IMR-90 (cell line): ENCODE measurements around the gene RNF111. TPM values are rescaled to one million over a fixed set of nuclear protein-coding genes. Genes with fewer than 3 reads are reported as not detected.

Experiments used
- ATAC-seq: fragments of 200-7000 bp; cut with Tn5 transposase; 2 replicates; pipeline ENCODE4 v1.9.1; 2020; ENCODE audit warnings: low read depth, mild to moderate bottlenecking, moderate library complexity
- BruUV-seq: library from RNA; stranded (reverse); fragments of 400-500 nt; replicated peaks from 2 replicates; lab custom pipeline; 2021; lab: Mats Ljungman, UMichigan
- CTCF ChIA-PET: fragments of 300-600 bp; formaldehyde crosslinking; extraction: SDS; loops from one replicate; lab custom pipeline; 2021; ENCODE audit warnings: antibody characterized with exemption; lab: Yijun Ruan, JAX
- POLR2A ChIA-PET: fragments of 300-600 bp; sonication (Branson Sonifier 250); formaldehyde crosslinking; loops from one replicate; lab custom pipeline; 2022; ENCODE audit warnings: antibody characterized with exemption; ENCODE audit not compliant: unreplicated experiment; lab: Charles Lee
- DNase-seq: peaks from one replicate; pipeline ENCODE4 v3.0.0; 2013
- H2AFZ ChIP-seq: replicated peaks from 2 replicates; pipeline ENCODE3; 2013; ENCODE audit warnings: low read length, mild to moderate bottlenecking; ENCODE audit not compliant: poor library complexity
- H2AK5ac ChIP-seq: 2 replicates; pipeline ENCODE4 v1.6.1; 2013; ENCODE audit warnings: low read depth, low read length, inconsistent platforms
- H2AK9ac ChIP-seq: replicated peaks from 2 replicates; pipeline ENCODE3; 2013; ENCODE audit warnings: mild to moderate bottlenecking, low read depth, low read length, moderate library complexity; ENCODE audit not compliant: poor library complexity
- H2BK120ac ChIP-seq: 2 replicates; pipeline ENCODE4 v1.6.1; 2013; ENCODE audit warnings: low read depth, low read length, inconsistent platforms
- H2BK15ac ChIP-seq: 3 replicates; pipeline ENCODE4 v1.6.1; 2013; ENCODE audit warnings: low read depth, low read length, inconsistent platforms
- H2BK20ac ChIP-seq: 2 replicates; pipeline ENCODE4 v1.6.1; 2013; ENCODE audit warnings: low read depth, mild to moderate bottlenecking, inconsistent platforms, low read length, moderate library complexity
- H2BK5ac ChIP-seq: 2 replicates; pipeline ENCODE4 v1.6.1; 2013; ENCODE audit warnings: mild to moderate bottlenecking, low read depth, low read length, inconsistent platforms; ENCODE audit not compliant: poor library complexity, severe bottlenecking
- H3K14ac ChIP-seq: replicated peaks from 2 replicates; pipeline ENCODE4 v1.6.1; 2013; ENCODE audit warnings: low read depth, low read length, inconsistent platforms
- H3K18ac ChIP-seq: 2 replicates; pipeline ENCODE4 v1.6.1; 2013; ENCODE audit warnings: low read depth, low read length, control low read depth
- H3K23ac ChIP-seq: 2 replicates; pipeline ENCODE4 v1.6.1; 2013; ENCODE audit warnings: low read depth, low read length, inconsistent platforms
- H3K27ac ChIP-seq: 2 replicates; pipeline ENCODE4 v1.5.1; 2013; ENCODE audit warnings: mild to moderate bottlenecking, control low read depth, low read length; ENCODE audit not compliant: insufficient read depth
- H3K27me3 ChIP-seq: 2 replicates; pipeline ENCODE4 v1.6.1; 2013; ENCODE audit warnings: low read length; ENCODE audit not compliant: control insufficient read depth, insufficient read depth
- H3K36me3 ChIP-seq: 2 replicates; pipeline ENCODE4 v1.6.1; 2013; ENCODE audit warnings: low read length, mixed read lengths; ENCODE audit not compliant: control insufficient read depth, insufficient read depth
- H3K4ac ChIP-seq: 2 replicates; pipeline ENCODE4 v1.6.1; 2013; ENCODE audit warnings: low read depth, low read length, inconsistent platforms
- H3K4me1 ChIP-seq: 2 replicates; pipeline ENCODE4 v1.6.1; 2013; ENCODE audit warnings: low read length, mixed read lengths; ENCODE audit not compliant: control insufficient read depth, insufficient read depth
- H3K4me2 ChIP-seq: 2 replicates; pipeline ENCODE4 v1.6.1; 2013; ENCODE audit warnings: low read depth, mild to moderate bottlenecking, control low read depth, low read length, moderate library complexity
- H3K4me3 ChIP-seq: 2 replicates; pipeline ENCODE4 v1.5.1; 2013; ENCODE audit warnings: low read depth, mild to moderate bottlenecking, control low read depth, low read length, moderate library complexity; ENCODE audit not compliant: insufficient read depth
- H3K56ac ChIP-seq: 2 replicates; pipeline ENCODE4 v1.6.1; 2013; ENCODE audit warnings: low read length, inconsistent platforms; ENCODE audit not compliant: insufficient read depth; ENCODE audit errors: extremely low read depth
- H3K79me1 ChIP-seq, 2 experiments: 2 replicates each; pipeline ENCODE4 v1.6.1; 2013; ENCODE audit warnings: low read length in 2 of 2, inconsistent platforms in 1 of 2, low read depth in 1 of 2
- H3K9ac ChIP-seq: 2 replicates; pipeline ENCODE4 v1.6.1; 2013; ENCODE audit warnings: low read depth, low read length, control low read depth
- H3K9me1 ChIP-seq: 2 replicates; pipeline ENCODE4 v1.6.1; 2013; ENCODE audit warnings: low read length, inconsistent platforms; ENCODE audit not compliant: insufficient read depth
- H3K9me3 ChIP-seq: 2 replicates; pipeline ENCODE4 v1.6.1; 2013; ENCODE audit warnings: low read length; ENCODE audit not compliant: control insufficient read depth, insufficient read depth
- H4K20me1 ChIP-seq: 2 replicates; pipeline ENCODE4 v1.6.1; 2013; ENCODE audit warnings: low read length, inconsistent platforms; ENCODE audit not compliant: insufficient read depth
- H4K5ac ChIP-seq: 2 replicates; pipeline ENCODE4 v1.6.1; 2013; ENCODE audit warnings: mild to moderate bottlenecking, low read depth, low read length, control low read depth
- H4K8ac ChIP-seq, 2 experiments: 2 replicates each; pipeline ENCODE4 v1.6.1; 2013; ENCODE audit warnings: low read depth in 2 of 2, low read length in 2 of 2, control low read depth in 1 of 2, inconsistent platforms in 1 of 2
- H4K91ac ChIP-seq: 2 replicates; pipeline ENCODE4 v1.6.1; 2013; ENCODE audit warnings: low read depth, low read length, inconsistent platforms; ENCODE audit not compliant: insufficient read depth
- BHLHE40 ChIP-seq: fragments of 150-350 bp; IDR thresholded peaks from 2 replicates; pipeline ENCODE4 v1.6.1; 2016; ENCODE audit warnings: mild to moderate bottlenecking, low read depth, low read length
- CEBPB ChIP-seq: IDR thresholded peaks from 2 replicates; pipeline ENCODE4 v1.6.1; 2012; ENCODE audit warnings: low read depth, low read length, improper control_type of control experiment
- CHD1 ChIP-seq: IDR thresholded peaks from 2 replicates; pipeline ENCODE4 v1.6.1; 2012; ENCODE audit warnings: low read depth, low read length, improper control_type of control experiment
- ELK1 ChIP-seq: fragments of 150-350 bp; IDR thresholded peaks from 2 replicates; pipeline ENCODE4 v1.6.1; 2016; ENCODE audit warnings: low read depth, mild to moderate bottlenecking, low read length, moderate library complexity, borderline replicate concordance
- FOS ChIP-seq: fragments of 150-350 bp; IDR thresholded peaks from 2 replicates; pipeline ENCODE4 v1.6.1; 2016; ENCODE audit warnings: low read depth, low read length
- MAFK ChIP-seq: IDR thresholded peaks from 2 replicates; pipeline ENCODE4 v1.6.1; 2012; ENCODE audit warnings: low read depth, low read length, improper control_type of control experiment
- MAZ ChIP-seq: IDR thresholded peaks from 2 replicates; pipeline ENCODE4 v1.6.1; 2012; ENCODE audit warnings: low read depth, mild to moderate bottlenecking, low read length, improper control_type of control experiment, moderate library complexity, borderline replicate concordance
- MXI1 ChIP-seq: IDR thresholded peaks from 2 replicates; pipeline ENCODE4 v1.6.1; 2012; ENCODE audit warnings: low read depth, mild to moderate bottlenecking, low read length, moderate library complexity, borderline replicate concordance
- NFE2L2 ChIP-seq: fragments of 150-350 bp; IDR thresholded peaks from 2 replicates; pipeline ENCODE4 v1.6.1; 2016; ENCODE audit warnings: low read depth, mild to moderate bottlenecking, low read length
- POLR2A ChIP-seq: IDR thresholded peaks from 2 replicates; pipeline ENCODE4 v1.6.1; 2012; ENCODE audit warnings: mild to moderate bottlenecking, low read depth, low read length
- RAD21 ChIP-seq: IDR thresholded peaks from 2 replicates; pipeline ENCODE4 v1.6.1; 2012; ENCODE audit warnings: low read length, improper control_type of control experiment
- RCOR1 ChIP-seq: IDR thresholded peaks from 2 replicates; pipeline ENCODE4 v1.6.1; 2012; ENCODE audit warnings: mild to moderate bottlenecking, low read length, improper control_type of control experiment; ENCODE audit not compliant: insufficient replicate concordance
- WGBS, 2 experiments: methylation state at CpG; one replicate each; pipeline versions ENCODE4 v1.1.5 to v1.1.7; 2013; ENCODE audit warnings: missing lambda C conversion rate in 2 of 2; ENCODE audit not compliant: insufficient read length in 1 of 2; ENCODE audit errors: extremely low coverage in 2 of 2; 5-methylcytosine and 5-hydroxymethylcytosine counted together
- dilution Hi-C: fragments of 300-500 bp; cut with HindIII; formaldehyde crosslinking; loops from one replicate; pipeline ENCODE4 v1.14.3; 2018; ENCODE audit warnings: low sequenced_read_pairs; ENCODE audit not compliant: unreplicated experiment
- in situ Hi-C: fragments of 300-500 bp; cut with MboI; formaldehyde crosslinking; loops from 3 replicates; pipeline ENCODE4 v1.14.3; 2019; ENCODE audit warnings: low sequenced_read_pairs, inconsistent platforms, mixed read lengths
- intact Hi-C: fragments of 100-400 bp; cut with micrococcal nuclease; formaldehyde crosslinking; loops from 2 replicates; pipeline ENCODE4 v1.10.0; 2022
- polyA plus RNA-seq, 3 experiments: library from polyadenylated mRNA; depleted of rRNA; stranded (reverse); fragments of >200 nt; gene quantifications; 2 replicates each; pipeline ENCODE4 v1.2.3, GENCODE V29; 2012; ENCODE audit warnings: low replicate concordance in 1 of 3
- total RNA-seq: library from RNA; depleted of rRNA; stranded (reverse); fragments of >200 nt; gene quantifications from 2 replicates; pipeline ENCODE4 v1.2.3, GENCODE V29; 2012
- TF ChIP-seq, protein P1 (sequence below): conservative IDR thresholded peaks from 2 replicates; pipeline ENCODE4 v1.5.1; 2012; ENCODE audit warnings: mild to moderate bottlenecking, low read depth, low read length, improper control_type of control experiment
- TF ChIP-seq, protein P2 (sequence below): fragments of 150-350 bp; IDR thresholded peaks from 2 replicates; pipeline ENCODE4 v1.6.1; 2017; ENCODE audit warnings: mild to moderate bottlenecking, antibody characterized with exemption, low read length, low read depth

RNF111 gene
- total and polyA plus RNA-seq, 2 of the 4 experiments (the other 2 are of a cell fraction), result 13.5 to 20.1 TPM

DNA sequence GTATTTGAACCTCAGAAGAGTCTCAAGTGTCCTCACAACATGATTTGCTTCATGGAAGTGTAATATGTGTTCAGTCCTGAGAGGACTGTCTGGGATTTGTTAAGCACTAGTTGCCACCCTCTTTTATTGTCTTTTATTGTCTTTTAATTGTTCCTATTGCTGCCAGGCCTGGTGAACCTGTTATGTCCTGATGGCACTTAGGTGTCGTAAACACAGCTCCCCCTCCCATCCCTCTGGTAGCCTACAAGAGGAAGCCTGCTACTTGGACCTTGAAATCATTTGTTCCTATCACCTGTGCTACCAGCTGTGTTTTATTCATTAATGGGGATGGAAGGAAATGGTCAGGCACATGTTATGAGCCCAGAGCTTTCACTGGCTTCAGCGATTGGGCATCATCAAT, 136.8 kb downstream of the RNF111 start:
- Histone ChIP-seq H4K20me1 (no peaks in the 10 kb centered on the region), H3K9me1 (peaks cover 4% of the 10 kb centered on the region; the same call in 1 of the 2 replicates), H2BK20ac (no peak overlapping the region), H3K4me2 (no peak overlapping the region), H3K27me3 (no peaks in the 10 kb centered on the region), H3K23ac (no peak overlapping the region), H3K27ac (no peak overlapping the region), H3K14ac (no peak overlapping the region), H2BK5ac (no peak overlapping the region), H3K9me3 (no peaks in the 10 kb centered on the region), H2AFZ (no peak overlapping the region), H2AK5ac (no peak overlapping the region), H3K4ac (no peak overlapping the region), H4K91ac (no peak overlapping the region), H3K79me1 (peaks cover 7 to 28% of the 10 kb centered on the region in 2 experiments), H2AK9ac (no peak overlapping the region), H3K4me1 (no peaks in the 10 kb centered on the region), H2BK15ac (no peak overlapping the region), H3K56ac (no peak overlapping the region), H4K8ac (no peak overlapping the region), H4K5ac (no peak overlapping the region), H2BK120ac (no peak overlapping the region), H3K36me3 (peaks cover 8% of the 10 kb centered on the region), H3K18ac (no peak overlapping the region), H3K4me3 (no peak overlapping the region), H3K9ac (no peak overlapping the region)
- ChIA-PET CTCF (no interaction called here), POLR2A (no interaction called here)
- intact Hi-C loops, result no loop called here
- dilution Hi-C loops, result no loop called here
- no peak for DNase-seq
- WGBS, 2 experiments, result 80% methylated on average over 1 of the region's 2 CpGs; no CpG with 5 or more reads in 1 of the 2 experiments
- TF ChIP-seq MAZ (no peak), MXI1 (no peak), BHLHE40 (no peak), CEBPB (no peak), FOS (no peak), RAD21 (no peak), RCOR1 (no peak), POLR2A (no peak), MAFK (no peak), ELK1 (no peak), NFE2L2 (no peak), CHD1 (no peak)
- TF ChIP-seq, protein P1, sequence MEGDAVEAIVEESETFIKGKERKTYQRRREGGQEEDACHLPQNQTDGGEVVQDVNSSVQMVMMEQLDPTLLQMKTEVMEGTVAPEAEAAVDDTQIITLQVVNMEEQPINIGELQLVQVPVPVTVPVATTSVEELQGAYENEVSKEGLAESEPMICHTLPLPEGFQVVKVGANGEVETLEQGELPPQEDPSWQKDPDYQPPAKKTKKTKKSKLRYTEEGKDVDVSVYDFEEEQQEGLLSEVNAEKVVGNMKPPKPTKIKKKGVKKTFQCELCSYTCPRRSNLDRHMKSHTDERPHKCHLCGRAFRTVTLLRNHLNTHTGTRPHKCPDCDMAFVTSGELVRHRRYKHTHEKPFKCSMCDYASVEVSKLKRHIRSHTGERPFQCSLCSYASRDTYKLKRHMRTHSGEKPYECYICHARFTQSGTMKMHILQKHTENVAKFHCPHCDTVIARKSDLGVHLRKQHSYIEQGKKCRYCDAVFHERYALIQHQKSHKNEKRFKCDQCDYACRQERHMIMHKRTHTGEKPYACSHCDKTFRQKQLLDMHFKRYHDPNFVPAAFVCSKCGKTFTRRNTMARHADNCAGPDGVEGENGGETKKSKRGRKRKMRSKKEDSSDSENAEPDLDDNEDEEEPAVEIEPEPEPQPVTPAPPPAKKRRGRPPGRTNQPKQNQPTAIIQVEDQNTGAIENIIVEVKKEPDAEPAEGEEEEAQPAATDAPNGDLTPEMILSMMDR, result no peak
- TF ChIP-seq, protein P2, sequence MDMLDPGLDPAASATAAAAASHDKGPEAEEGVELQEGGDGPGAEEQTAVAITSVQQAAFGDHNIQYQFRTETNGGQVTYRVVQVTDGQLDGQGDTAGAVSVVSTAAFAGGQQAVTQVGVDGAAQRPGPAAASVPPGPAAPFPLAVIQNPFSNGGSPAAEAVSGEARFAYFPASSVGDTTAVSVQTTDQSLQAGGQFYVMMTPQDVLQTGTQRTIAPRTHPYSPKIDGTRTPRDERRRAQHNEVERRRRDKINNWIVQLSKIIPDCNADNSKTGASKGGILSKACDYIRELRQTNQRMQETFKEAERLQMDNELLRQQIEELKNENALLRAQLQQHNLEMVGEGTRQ, result no peak
- in situ Hi-C loops, result no loop called here
- BruUV-seq, result no TSS peak
- ATAC-seq, result no peak
